ENCODE measurements around the gene STPG3.

The STPG3 gene

DNA sequence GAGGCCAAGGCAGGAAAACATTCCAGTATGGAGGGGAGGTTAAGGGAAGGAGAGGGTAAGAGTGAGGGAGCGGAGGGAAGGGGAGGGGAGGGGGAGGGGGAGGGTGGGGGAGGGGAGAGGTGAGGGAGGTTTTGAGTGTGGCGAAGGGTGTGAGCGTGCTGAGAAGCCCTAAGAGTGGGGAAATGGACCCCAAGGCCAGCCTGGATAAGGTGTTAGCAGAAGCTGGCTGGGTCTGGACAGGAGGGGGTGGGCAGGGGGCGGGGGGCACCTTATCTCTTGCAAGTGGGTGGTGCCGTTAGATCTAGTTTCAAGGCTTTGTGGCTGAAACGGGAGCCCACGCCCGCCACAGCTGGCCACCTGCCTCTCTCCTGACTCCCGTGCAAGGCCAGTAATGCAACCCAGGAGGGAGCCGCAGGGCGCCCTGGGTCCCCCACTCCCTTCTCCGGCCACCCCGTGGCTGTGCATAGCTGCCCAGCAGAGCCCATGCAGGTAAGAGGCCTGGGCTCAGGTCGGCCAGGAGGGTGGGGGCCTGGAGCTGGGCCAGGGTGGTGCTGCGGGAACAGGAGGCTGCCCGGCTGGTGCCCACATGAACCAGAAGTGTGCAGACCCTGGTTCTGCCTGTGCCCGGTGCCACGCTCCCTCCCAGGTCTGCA, 23.1 kb upstream of the STPG3 start:
- peaks cover 4% of the 10 kb centered on the region for H3K27me3 ChIP-seq (replicated peaks; ENCODE audit: control insufficient read depth, insufficient read depth, low read length, poor library complexity, severe bottlenecking)
- no peaks in the 10 kb centered on the region for H3K36me3 ChIP-seq (ENCODE audit: control insufficient read depth, insufficient read depth, low read length)
- H3K9me3 ChIP-seq (ENCODE audit: control insufficient read depth, low read length): no peaks in the 10 kb centered on the region
- no peak for DNase-seq
- H3K4me3 ChIP-seq (ENCODE audit: insufficient read depth, low read depth, low read length, poor library complexity, severe bottlenecking): no peak overlapping the region
- no peak overlapping the region for H3K27ac ChIP-seq (ENCODE audit: insufficient read depth, low read length, poor library complexity, severe bottlenecking)
- peaks cover 15% of the 10 kb centered on the region for H3K4me1 ChIP-seq (ENCODE audit: control insufficient read depth, insufficient read depth, low read length, poor library complexity, severe bottlenecking)

DNA sequence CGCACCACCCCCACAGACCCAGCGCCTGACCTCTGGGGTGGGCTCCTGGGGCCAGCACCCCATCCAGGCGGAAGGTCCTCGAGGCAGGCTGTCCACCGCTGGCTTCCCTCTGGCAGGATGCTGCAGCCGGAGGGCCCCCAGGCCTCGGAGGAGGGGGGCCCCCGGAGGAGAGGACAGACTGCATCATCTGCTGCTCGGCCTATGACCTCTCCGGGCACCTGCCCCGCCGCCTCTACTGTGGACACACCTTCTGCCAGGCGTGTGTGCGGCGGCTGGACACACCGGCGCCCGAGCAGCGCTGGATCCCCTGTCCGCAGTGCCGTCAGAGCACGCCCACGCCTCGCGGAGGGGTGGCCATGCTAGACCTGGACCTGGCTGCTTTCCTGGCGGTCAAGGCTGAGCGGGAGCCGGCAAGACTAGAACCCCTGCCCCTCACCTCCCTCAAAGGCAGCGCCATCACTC, 22.5 kb upstream of the STPG3 start:
- H3K27me3 ChIP-seq (replicated peaks; ENCODE audit: control insufficient read depth, insufficient read depth, low read length, poor library complexity, severe bottlenecking): peaks cover 4% of the 10 kb centered on the region
- peaks cover 14% of the 10 kb centered on the region for H3K4me1 ChIP-seq (ENCODE audit: control insufficient read depth, insufficient read depth, low read length, poor library complexity, severe bottlenecking)
- H3K27ac ChIP-seq (ENCODE audit: insufficient read depth, low read length, poor library complexity, severe bottlenecking): no peak overlapping the region
- no peaks in the 10 kb centered on the region for H3K36me3 ChIP-seq (ENCODE audit: control insufficient read depth, insufficient read depth, low read length)
- H3K4me3 ChIP-seq (ENCODE audit: insufficient read depth, low read depth, low read length, poor library complexity, severe bottlenecking): no peak overlapping the region
- H3K9me3 ChIP-seq (ENCODE audit: control insufficient read depth, low read length): no peaks in the 10 kb centered on the region
- DNase-seq: no peak

DNA sequence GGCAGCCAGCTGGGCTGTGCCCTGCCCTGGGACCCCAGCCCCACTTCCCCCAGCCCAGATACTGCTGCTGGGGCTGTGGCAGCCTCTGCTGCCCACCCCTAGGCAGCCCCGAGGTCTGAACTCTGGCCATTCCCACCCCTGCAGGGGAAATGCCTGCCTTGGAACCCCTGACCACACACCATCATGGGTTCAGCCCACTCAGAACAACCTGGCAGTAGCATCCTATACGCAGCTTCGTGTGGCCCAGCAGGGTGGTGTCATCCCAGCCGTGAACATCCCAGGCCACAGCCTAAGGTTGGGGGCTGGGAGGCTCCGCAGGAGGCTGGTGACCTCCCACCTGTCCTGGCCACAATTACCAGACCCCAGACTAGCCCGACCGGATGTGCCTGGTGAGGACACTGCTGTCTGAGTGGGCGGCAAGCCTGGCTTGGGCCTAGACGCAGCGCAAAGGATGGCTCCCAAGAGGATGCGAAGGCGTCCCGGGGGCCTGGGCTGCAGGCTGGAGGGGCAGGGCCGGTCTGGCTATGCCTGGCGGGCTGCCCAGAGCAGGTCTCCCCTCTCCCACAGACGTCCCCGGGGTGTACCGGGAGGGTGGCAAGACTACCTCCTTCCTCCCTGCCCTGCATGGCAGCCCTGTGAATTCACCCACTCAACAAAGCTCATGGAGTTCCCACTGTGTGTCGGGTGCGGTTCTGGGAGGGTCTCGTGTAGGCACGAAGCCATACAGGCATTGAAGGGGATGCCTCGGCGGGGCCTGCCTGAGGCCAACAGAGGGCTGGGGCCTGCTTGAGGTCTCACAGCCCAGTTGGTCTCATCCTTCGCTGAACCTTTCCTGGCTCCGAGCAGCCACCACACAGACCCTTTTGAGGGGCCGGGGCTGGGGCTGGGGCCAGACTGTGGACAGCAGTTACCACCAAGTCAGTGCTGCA, 21.9 kb upstream of the STPG3 start:
- Histone ChIP-seq H3K9me3 (ENCODE audit: control insufficient read depth, low read length) (no peaks in the 10 kb centered on the region), H3K4me3 (ENCODE audit: insufficient read depth, low read depth, low read length, poor library complexity, severe bottlenecking) (no peak overlapping the region), H3K27me3 (replicated peaks; ENCODE audit: control insufficient read depth, insufficient read depth, low read length, poor library complexity, severe bottlenecking) (peaks cover 4% of the 10 kb centered on the region), H3K27ac (ENCODE audit: insufficient read depth, low read length, poor library complexity, severe bottlenecking) (no peak overlapping the region), H3K4me1 (ENCODE audit: control insufficient read depth, insufficient read depth, low read length, poor library complexity, severe bottlenecking) (peaks cover 8% of the 10 kb centered on the region), H3K36me3 (ENCODE audit: control insufficient read depth, insufficient read depth, low read length) (no peaks in the 10 kb centered on the region)
- DNase-seq: no peak

- peaks cover 4% of the 10 kb centered on the region for H3K27me3 ChIP-seq (replicated peaks; ENCODE audit: control insufficient read depth, insufficient read depth, low read length, poor library complexity, severe bottlenecking)
- no peak for DNase-seq
- H3K36me3 ChIP-seq (ENCODE audit: control insufficient read depth, insufficient read depth, low read length): no peaks in the 10 kb centered on the region
- peaks cover 5% of the 10 kb centered on the region for H3K4me1 ChIP-seq (ENCODE audit: control insufficient read depth, insufficient read depth, low read length, poor library complexity, severe bottlenecking)
- no peak overlapping the region for H3K4me3 ChIP-seq (ENCODE audit: insufficient read depth, low read depth, low read length, poor library complexity, severe bottlenecking)
- no peak overlapping the region for H3K27ac ChIP-seq (ENCODE audit: insufficient read depth, low read length, poor library complexity, severe bottlenecking)
- H3K9me3 ChIP-seq (ENCODE audit: control insufficient read depth, low read length): no peaks in the 10 kb centered on the region
Observed at GRCh38 chr9:137229903-137230704, 21.0 kb upstream of the STPG3 start.

GRCh38 chr9:137230705-137231371, 20.2 kb upstream of the STPG3 start, which contains the start of gene SLC34A3:
Gene SLC34A3, plus strand, starts transcription at chr9:137230901. Its CDS starts 802 bp downstream, at chr9:137231703.
- H3K27me3 ChIP-seq (replicated peaks; ENCODE audit: control insufficient read depth, insufficient read depth, low read length, poor library complexity, severe bottlenecking): peaks cover 4% of the 10 kb centered on the region
- no peak within 1 kb of the TSS for H3K4me3 ChIP-seq (ENCODE audit: insufficient read depth, low read depth, low read length, poor library complexity, severe bottlenecking)
- DNase-seq: no peak
- no peak within 1 kb of the TSS for H3K27ac ChIP-seq (ENCODE audit: insufficient read depth, low read length, poor library complexity, severe bottlenecking)
- no peaks in the 10 kb centered on the region for H3K36me3 ChIP-seq (ENCODE audit: control insufficient read depth, insufficient read depth, low read length)
- peaks cover 5% of the 10 kb centered on the region for H3K4me1 ChIP-seq (ENCODE audit: control insufficient read depth, insufficient read depth, low read length, poor library complexity, severe bottlenecking)
- H3K9me3 ChIP-seq (ENCODE audit: control insufficient read depth, low read length): no peaks in the 10 kb centered on the region

DNA sequence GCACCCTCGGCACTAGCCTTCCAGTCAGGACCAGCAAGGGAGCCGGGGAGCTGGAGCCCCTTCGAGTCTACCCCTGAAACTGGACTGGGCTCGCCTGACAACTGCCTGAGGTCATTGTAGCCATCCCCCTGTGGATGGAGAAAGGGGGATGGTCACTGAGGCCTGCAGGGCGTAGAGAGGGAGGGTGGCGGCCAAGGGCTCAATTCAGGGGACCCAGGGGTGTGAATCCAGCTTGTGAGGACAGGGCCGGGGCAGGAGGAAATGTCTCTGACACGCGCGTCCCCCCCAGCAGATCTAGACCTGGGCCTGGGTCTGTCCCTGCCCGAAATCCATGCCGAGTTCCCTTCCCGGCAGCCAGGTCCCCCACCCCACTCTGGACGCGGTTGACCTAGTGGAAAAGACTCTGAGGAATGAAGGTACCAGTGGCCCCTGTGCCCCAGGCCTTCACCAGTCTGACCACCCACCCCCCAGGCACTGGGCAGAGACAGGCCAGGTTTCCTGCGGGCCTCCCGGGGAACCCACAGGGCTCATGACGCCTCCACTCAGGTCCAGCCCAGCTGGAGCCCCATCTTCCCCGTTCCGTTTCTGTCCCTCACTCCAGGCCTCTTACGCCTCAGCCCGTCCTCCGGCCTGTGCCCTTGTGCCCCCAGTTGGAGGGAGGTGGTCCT, 19.6 kb upstream of the STPG3 start:
- no peak overlapping the region for H3K4me3 ChIP-seq (ENCODE audit: insufficient read depth, low read depth, low read length, poor library complexity, severe bottlenecking)
- H3K36me3 ChIP-seq (ENCODE audit: control insufficient read depth, insufficient read depth, low read length): no peaks in the 10 kb centered on the region
- H3K27me3 ChIP-seq (replicated peaks; ENCODE audit: control insufficient read depth, insufficient read depth, low read length, poor library complexity, severe bottlenecking): peaks cover 4% of the 10 kb centered on the region
- H3K9me3 ChIP-seq (ENCODE audit: control insufficient read depth, low read length): no peaks in the 10 kb centered on the region
- peaks cover 10% of the 10 kb centered on the region for H3K4me1 ChIP-seq (ENCODE audit: control insufficient read depth, insufficient read depth, low read length, poor library complexity, severe bottlenecking)
- H3K27ac ChIP-seq (ENCODE audit: insufficient read depth, low read length, poor library complexity, severe bottlenecking): no peak overlapping the region
- DNase-seq: no peak

GRCh38 chr9:137232101-137232500, 19.0 kb upstream of the STPG3 start:
- Histone ChIP-seq H3K9me3 (ENCODE audit: control insufficient read depth, low read length) (no peaks in the 10 kb centered on the region), H3K27ac (ENCODE audit: insufficient read depth, low read length, poor library complexity, severe bottlenecking) (no peak overlapping the region), H3K36me3 (ENCODE audit: control insufficient read depth, insufficient read depth, low read length) (no peaks in the 10 kb centered on the region), H3K27me3 (replicated peaks; ENCODE audit: control insufficient read depth, insufficient read depth, low read length, poor library complexity, severe bottlenecking) (peaks cover 4% of the 10 kb centered on the region), H3K4me1 (ENCODE audit: control insufficient read depth, insufficient read depth, low read length, poor library complexity, severe bottlenecking) (peaks cover 16% of the 10 kb centered on the region), H3K4me3 (ENCODE audit: insufficient read depth, low read depth, low read length, poor library complexity, severe bottlenecking) (no peak overlapping the region)
- DNase-seq: no peak

DNA sequence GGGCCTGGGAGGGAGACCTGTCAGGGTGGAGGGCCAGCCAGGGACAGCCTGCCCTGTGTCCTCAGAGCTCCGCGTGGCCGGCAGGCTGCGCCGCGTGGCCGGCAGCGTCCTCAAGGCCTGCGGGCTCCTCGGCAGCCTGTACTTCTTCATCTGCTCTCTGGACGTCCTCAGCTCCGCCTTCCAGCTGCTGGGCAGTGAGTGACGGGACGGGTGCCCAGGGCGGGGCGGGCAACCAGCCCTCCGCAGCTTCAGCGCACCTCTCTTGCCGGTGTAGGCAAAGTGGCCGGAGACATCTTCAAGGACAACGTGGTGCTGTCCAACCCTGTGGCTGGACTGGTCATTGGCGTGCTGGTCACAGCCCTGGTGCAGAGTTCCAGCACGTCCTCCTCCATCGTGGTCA, 18.6 kb upstream of the STPG3 start:
- DNase-seq: no peak
- H3K27me3 ChIP-seq (replicated peaks; ENCODE audit: control insufficient read depth, insufficient read depth, low read length, poor library complexity, severe bottlenecking): peaks cover 4% of the 10 kb centered on the region
- H3K27ac ChIP-seq (ENCODE audit: insufficient read depth, low read length, poor library complexity, severe bottlenecking): no peak overlapping the region
- H3K4me1 ChIP-seq (ENCODE audit: control insufficient read depth, insufficient read depth, low read length, poor library complexity, severe bottlenecking): peaks cover 12% of the 10 kb centered on the region
- H3K4me3 ChIP-seq (ENCODE audit: insufficient read depth, low read depth, low read length, poor library complexity, severe bottlenecking): no peak overlapping the region
- no peaks in the 10 kb centered on the region for H3K36me3 ChIP-seq (ENCODE audit: control insufficient read depth, insufficient read depth, low read length)
- H3K9me3 ChIP-seq (ENCODE audit: control insufficient read depth, low read length): no peaks in the 10 kb centered on the region
